Stimulated activated CD4-positive, alpha-beta T cell treated with anti-CD3 and anti-CD28 coated beads, Interleukin-2, amount 100 ng/mL, for 24 hours (primary cell): ENCODE measurements around the gene PHF2.

Experiments used
- DNase-seq, 2 donors: peaks; one replicate each; pipeline ENCODE4 v3.0.0-alpha.2; 2020

The PHF2 gene

DNA sequence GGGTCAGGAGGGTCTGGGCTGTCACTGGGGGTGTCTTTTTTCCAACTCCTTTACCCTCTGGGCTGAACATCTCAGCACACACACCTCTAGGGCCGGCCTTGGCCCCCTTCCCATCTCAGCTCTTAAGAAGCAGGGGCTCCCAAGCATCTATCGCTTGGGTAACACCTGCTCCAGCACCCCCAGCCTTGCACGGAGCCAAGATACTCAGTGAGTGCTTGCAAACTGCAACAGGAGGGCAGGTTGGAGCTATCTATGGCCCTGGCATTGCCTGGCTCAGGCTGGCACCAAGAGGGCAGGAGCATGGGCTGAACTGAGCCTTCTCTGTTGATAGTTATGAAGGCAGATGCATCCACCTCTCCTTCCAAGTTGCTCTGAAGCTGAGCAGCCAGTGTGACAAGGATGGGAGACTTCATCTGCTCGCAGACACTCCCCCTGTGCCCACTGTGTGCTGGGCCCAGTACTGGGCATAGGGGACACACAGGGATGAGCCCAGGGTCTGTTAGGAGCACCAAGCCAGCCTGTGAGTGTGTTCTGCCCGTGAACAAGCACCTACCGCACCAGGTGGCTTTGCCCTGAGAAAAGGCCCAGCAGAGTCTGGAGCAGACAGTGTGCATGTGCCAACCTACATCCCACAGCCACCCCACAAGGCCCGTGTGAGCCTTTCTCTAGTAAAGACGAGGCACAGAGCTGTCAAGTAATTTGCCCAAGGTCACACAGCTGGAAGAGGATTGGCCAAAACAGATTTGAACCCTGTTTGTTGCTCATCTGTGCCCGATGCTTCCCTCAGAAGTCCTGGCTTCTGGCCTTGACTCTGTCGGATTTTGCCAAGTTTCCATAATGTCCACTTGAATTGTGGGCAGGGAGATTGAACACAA is 58.2 kb downstream of the PHF2 start:
- DNase-seq: no peak

DNA sequence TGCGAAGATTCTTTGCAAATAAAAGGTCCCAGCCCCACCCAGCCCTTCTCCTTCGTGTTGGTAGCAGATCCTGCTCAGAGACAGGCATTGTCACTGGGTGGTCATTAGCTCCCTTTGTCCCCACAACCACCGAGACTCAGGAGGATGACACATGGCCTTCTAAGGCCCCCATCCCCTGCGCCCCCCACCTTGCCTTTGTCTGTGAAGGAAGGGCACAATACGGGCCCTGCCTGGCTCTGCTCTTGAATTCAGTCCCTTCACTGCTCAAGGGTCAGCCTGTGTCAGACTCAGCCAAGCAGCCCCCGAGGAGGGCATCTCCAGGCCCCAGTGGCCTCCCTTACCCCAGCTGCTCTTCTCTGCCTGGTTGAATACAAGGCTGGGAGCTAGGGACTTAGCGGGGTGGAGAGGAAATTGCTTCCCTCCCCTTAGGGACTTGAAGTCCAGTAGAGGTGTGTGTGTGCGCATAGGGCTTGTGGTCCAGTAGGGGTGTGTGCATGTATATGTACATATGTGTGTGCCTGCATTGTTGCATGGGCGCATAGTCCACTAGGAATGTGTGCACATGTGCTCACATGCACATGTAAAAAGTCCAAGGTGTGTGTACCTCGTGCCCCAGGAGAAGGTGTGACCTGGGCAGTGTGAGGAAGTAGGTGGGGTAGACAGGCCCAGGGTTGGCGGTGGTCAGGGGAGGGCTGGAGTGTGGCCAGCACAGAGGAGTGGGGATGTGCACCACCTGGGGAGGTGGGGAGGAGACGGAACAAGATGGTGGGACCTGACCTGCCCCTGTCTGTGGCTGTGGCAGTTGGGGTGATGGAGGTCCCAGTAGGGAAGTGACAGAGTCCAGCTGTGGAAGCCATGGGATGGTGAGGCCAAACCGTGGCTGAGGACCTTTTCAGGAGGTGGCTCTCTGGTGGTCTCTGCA is 59.1 kb downstream of the PHF2 start:
- DNase-seq: peak in 1 of 2 donors; percentile 13

DNA sequence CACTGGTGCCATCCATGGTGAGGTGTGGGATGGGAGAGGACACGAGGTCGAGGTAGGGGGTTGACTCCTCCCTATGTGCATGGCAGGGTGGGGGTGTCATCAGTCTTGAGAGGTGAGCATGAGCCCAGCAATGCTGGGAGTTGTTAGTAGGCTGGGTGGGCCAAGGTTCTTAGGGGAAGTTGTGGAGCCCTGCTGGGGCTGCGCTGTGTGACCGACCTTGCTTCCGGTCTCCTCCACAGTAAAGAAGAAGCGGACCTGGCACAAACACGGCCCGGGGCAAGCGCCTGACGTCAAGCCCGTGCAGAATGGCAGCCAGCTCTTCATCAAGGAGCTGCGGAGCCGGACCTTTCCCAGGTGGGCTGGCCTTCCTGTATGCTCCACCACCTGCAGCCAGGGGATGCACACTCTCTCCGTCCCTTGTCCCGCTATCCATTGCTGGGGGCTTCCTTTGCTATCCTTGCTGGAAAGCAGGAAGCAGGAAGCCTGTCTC is 59.8 kb downstream of the PHF2 start:
- DNase-seq: peak in 1 of 2 donors; percentile 8

DNA sequence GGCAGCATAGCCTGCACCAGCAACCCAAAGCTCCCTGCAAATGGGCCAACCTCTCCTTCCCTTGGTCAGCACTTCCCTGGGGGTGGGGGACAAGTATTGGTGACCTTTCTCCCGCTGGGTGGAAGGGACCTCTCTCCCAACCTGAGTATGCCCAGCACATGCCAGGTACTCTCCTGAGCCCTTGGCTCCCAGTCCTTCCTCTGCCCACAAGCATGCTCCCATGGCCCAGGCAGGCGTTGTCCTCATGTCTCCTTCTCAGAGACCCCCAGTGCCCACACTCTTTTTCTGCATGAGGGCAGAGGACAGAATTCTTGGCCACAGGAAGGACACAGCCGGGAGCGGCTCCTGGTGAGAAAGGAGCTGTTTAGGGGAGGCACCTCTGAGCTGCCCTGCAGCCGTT is 60.3 kb downstream of the PHF2 start:
- DNase-seq: no peak

DNA sequence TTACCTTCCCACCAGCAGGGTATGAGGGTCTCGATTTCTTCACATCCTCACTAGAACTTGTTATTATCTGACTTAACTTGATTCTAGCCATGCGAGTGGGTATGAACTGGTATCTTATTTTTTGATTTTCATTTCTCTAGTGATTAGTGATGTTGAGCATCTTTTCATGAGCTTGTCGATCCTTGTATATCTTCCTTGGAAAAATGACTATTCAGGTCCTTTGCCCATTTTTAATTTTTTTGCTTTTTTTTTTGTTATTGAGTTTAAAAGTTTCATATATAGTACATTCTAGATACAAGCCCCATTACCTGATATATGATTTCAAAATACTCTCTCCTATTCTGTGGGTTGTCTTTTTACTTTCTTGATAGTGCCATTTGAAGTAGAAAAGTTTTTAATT is 61.5 kb downstream of the PHF2 start:
- no peak for DNase-seq

DNA sequence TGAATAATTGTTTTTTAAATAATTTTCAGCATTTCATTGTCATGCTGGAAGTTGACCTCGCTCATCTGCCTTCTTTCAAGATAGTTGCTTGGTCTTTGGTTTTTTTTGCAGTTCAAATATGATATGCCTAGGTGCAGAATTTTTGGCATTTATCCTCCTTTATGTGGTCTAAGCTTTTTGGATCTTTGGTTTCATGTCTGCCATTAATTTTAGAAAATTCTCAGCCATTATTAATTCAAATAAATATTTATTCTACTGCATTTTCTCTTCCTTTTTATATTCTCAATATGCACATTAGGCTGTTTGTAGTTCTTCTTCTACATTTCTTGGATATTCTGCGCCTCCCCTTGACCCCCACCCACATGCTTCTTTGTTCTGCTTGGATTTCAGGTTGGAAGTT is 63.6 kb downstream of the PHF2 start:
- no peak for DNase-seq

DNA sequence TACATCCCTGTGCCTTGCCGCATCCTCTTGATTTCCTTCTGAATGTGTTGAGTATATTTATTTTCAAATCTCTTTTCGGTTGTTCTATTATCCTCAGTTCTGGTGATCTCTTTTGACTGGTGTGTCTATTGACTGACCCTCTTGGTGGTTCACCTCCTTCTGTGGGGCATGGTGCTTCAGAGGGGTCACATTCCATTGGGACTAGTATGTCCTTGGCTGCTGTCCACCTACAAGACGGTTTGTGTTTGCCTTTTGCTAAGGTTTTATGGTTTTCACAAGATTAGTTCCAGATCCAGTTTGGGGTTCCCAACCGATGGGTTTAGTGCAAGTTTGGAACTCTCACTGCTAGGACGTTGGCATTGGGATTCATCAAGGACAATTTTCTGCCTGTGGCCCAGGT is 66.6 kb downstream of the PHF2 start:
- no peak for DNase-seq

DNA sequence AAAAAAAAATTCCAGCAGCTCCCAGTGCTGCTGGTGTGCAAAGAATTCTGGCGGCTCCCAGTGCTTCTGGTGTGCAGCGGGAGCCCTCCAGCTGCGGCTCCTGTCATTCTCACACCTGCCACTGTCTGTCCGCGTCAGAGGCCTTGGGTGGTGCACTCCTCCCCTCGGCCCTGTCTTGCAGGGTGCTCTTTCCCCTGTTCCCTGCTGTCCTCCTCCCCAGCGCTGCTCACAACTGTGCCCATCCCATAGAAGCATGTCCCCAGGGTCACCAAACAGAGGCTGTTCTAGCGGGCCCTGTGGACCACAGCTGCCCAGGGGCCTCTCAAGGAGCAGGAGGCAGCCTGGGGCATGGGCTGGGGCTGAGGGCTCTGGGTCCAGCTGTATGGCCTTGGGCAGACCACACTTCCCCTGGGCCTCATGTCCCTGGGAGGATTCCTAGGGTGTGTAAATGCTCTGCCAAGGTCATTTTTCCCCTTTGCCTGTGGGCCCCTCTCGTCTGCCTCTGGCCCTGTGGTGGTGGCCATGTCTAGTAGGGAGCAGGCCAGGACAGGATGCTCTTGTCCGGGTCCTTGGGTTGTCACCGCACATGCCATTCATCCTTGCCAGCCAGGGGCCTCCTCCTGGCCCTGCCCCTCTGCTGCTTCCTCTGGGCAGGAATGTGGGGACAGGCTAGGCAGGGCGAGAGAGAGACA is 68.2 kb downstream of the PHF2 start:
- DNase-seq: no peak

DNA sequence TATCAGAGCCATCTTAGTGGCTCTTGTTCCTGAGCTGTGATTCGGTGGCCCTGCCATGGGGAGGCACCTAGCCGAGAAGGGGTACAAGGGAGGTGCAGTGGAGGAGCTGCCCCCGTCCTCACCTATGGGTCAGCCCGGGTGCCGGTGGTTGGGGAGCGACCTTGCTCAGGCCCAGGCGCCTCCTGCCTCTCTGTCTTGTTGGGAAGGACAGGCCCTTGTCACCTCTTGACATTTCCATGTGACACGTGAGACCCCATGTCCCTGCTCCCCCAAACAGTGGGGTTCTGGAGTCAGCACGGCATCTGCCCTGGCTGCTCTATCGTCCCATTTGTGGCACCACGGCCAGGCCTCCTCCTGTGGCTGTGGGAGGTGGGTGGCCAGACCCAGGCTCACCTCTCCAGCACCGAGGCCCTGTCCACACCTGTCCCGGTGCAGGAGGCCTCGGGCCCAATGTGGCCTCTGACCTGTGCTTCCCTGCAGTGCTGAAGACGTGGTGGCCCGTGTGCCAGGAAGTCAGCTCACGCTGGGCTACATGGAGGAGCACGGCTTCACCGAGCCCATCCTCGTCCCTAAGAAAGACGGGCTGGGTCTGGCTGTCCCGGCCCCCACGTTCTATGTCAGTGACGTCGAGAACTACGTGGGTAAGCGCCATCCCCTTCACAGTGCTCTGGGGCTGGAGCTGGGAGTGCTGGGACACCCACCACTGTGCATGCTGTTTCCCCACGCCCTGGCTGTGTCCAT is 68.9 kb downstream of the PHF2 start:
- DNase-seq: no peak

DNA sequence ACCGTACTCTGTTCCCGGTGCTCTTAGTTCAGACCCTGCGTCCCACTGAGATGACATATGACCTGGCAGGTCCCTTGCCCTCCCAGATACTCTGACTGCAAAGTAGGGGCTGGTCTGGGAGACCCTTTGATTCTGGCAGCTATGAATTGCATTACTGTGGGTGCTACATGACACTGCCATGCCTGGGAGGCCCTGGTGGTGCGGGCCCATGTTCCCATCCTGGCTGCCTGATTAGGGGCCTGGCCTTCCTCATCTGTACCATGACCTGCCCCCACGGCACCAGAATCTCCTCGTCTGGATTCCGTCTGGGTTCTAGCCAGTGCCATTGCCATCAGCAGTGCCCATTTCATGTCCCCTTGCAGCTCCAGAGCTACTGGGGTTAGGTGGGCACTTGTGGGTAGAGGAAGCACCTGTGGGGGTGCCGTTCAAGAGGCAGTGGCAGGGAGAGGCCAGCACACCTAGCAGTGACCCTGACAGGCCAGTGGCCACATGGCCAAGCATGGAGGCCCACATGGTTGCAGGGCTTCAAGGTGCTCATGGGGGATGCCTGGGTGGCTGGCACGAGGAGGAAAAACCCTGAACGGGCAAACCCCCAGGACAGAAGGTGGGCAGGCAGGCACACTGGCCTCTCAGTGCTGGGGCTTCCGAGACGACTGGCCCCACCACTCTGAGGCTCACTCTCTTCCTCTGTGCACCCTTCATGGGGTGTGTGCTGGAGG is 69.7 kb downstream of the PHF2 start:
- DNase-seq: no peak

DNA sequence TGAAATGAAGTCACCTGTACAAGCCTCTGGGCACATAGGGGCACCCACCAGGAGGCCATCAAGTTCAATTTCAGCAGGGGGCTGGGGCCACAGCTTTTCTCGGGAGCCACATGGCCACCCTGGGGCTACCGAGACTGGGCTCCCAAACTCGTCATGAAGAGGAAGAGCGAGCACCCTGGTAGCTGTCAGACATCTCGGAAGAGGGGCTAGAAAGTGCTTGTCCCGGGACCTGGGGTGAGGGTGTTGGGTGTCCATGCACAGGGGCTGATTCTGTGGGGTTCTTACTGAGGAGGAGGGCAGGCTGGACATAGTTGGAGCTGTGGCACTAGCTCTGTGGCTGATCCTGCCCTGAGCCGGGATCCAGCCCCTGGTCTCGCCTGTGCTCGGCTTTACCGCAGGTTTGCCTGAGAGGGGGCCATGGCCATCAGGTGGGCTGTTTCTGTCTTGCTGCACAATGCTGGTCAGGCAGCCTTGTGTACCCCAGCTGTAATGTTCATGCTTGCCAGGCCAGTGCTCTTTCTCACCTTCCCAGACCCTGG is 70.3 kb downstream of the PHF2 start:
- DNase-seq: no peak

DNA sequence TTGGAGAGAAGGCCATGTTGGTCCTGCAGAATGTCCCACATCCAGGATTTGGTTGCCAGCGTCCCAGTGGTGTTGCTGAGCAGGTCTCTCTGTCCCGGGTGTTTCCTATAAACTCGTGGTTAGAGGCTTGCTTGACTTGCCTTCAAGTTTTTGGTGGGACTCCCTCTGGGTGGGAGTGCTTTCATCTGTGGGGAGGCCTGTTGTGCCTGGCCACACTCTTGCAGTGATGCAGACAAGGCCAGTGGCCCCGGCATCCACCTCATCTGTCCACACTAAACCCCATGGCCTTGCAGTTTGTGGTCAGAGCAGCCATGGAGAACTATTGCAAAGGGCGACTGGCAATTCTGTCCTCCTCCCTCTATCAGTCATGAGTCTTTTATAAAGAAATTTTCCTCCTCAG is 71.8 kb downstream of the PHF2 start:
- no peak for DNase-seq

DNA sequence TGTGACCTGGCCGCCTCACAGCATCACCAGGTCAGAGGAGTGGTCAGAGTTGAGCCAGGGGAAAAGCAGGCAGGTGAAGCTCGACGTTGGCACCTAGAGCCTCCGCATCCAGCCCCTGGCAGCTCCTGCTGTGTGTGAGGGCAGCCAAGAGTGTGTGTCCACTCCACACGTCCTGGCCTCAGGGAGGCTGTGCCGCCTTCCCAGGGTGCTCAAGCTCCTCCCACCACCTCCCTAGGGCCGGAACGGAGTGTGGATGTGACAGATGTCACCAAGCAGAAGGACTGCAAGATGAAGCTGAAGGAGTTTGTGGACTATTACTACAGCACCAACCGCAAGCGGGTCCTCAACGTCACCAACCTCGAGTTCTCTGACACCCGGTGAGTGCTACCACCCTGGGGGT is 72.5 kb downstream of the PHF2 start:
- no peak for DNase-seq

DNA sequence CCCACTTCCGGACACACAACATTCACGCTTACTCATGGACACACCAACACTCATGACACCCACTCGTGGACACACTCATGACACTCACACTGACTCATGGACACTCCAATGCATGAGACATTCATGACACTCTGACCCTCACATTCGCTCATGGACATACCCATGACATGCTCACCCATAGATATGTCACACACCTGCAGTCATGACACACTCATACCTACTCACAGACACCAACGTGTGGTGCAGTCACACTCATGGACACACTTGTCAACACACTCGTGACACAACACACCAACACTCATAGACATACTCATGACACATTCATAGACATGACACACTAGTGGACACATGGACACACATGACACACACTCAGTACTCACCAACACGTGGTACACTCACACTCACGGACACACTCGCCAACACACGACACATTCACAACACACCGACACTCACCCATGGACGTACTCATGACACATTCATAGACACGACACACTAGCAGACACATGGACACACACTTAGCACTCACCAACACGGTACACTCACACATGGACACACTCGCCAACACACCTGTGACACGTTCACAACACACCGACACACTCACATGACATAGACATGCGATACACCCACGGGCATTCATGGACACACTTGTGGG is 73.4 kb downstream of the PHF2 start:
- no peak for DNase-seq

DNA sequence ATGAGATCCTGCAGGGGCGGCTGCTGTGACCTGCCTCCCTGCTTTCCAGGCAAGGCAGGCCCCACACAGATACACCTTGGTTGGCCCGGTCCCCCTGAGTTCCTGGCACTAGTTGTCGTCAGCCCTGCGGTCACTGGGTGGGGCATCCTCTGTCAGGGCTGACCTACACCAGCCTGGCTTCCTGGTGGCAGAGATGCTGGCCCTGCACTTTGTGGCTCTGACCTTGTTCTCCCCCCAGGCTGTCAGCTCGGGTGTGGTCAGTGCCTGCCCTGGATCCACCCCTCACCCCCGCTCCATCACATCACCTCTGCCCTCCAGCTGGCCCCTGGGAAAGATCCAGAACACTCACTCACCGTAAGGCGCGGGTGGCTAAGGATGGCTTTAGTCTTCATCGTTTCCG is 74.1 kb downstream of the PHF2 start:
- no peak for DNase-seq

DNA sequence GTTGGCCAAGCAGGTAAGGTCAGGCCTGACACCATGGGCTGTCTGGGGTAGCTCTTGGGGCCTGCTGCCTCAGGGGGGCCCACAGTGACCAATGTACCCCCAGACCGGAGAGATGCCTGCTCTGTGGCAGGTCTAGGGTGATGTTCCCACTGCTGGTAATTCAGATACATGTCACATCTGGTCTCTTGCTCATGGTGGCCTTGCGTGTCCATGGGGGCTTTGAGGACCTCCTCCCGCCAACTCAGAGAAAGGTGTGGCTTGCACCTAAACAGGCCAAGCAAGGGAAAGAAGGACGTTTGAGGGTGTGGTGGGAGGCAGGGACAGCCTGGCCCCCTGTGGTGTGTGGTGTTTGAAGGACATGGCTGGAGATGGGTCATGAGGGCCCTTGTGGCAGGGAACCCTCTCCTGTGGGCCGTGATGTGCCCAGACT is 75.2 kb downstream of the PHF2 start:
- DNase-seq: no peak

DNA sequence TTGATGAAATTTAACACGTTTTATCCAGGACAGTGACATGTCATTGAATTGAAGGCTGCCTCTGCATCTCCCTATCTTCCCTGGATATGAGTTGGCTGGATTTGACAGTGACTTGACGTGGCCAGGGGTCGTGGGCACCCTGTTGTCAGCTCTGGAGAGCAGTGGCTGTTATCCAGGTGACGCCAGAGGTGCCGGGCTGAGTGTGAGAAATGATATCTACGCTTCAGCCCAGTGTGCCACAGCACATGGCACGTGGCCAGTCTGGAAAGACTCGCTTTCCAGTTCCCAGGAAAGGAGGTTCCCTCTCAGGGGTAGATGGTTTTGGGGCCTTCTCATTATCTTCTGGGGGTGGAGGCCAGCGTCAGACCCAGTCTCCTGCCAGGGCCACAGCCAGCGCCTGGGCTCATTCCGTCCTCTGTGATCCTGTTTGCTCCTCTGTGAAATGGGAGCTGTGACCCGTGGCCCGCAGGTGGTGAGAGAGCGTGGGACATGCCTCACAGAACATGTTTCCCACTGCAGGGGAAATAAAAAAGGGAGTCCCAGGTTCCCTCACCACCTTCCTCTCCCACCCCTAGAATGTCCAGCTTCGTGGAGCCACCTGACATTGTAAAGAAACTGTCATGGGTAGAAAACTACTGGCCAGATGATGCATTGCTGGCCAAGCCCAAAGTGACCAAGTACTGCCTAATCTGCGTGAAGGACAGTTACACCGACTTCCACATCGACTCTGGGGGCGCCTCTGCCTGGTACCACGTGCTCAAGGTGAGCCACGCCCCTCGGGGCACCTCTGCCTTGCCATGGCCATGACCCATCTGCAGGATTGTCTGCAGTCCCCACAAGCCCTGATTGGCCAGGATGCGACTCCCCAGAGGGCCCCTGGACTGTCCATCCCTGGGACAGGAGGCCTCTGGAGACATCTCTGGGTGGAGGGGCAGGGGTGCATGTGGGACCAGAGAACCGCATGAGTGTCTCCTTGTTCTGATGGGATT is 76.5 kb downstream of the PHF2 start:
- no peak for DNase-seq

DNA sequence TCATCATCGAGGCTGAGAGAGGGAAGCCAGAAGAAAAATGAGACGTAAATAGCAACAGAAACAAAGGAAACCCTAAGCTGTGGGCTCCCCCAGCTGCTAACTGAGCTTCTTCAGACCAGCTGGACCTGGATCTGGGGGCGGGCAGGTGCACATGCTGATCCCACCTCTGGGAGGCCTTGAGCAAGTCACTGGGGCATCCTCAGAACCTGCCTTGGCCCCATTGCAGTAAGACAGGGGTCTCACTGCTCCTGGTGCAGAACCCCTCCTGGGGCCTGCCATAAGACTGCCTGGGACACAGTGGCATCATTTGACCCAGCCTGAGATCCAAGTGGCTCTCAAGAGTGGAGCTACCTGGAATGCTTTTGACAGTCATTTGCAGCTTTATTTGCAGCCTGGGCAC is 77.4 kb downstream of the PHF2 start:
- DNase-seq: no peak

DNA sequence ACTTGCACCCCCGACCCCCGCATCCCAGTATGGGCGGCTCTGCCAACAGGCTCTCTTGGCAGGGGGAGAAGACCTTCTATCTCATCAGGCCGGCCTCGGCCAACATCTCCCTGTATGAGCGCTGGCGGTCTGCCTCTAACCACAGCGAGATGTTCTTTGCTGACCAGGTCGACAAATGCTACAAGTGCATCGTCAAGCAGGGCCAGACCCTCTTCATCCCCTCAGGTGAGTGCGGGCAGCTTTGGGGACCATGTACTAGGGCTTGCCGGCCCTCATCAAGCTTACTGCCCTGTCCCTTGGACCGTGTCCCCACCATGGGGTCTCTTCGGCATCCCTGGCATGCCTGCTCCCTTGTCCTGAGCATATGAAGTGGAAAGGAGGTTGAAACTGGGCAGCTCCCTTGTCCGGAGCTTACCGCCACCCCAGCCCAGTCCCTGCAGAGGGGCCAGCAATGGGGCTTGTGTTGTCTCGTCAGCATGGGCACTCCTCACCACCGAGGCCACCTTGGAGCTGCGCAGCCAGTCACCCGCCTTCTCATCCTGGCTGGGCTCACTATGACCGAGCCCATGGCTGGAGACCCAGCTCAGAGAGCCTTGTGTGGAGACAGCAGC is 78.1 kb downstream of the PHF2 start:
- no peak for DNase-seq
